ENCODE data around the gene LPIN3. TPM values are rescaled to one million over a fixed set of nuclear protein-coding genes. Genes with fewer than 3 reads are reported as not detected.

The LPIN3 gene
- total and polyA plus RNA-seq, 2 donors, result 1.6 to 11.0 TPM

- Histone ChIP-seq H3K9me3 (ENCODE audit: control insufficient read depth in 2 of 2, insufficient read depth in 1 of 2, low read length in 1 of 2) (no peaks in the 10 kb centered on the region), H3K27me3 (ENCODE audit: control insufficient read depth in 2 of 2, insufficient read depth in 1 of 2, low read length in 1 of 2) (peaks cover 29 to 31% of the 10 kb centered on the region in 2 donors), H3K4me1 (ENCODE audit: control insufficient read depth in 2 of 2, insufficient read depth in 2 of 2, low read length in 2 of 2) (no peaks in the 10 kb centered on the region), H3K36me3 (ENCODE audit: control insufficient read depth in 2 of 2, insufficient read depth in 2 of 2, low read length in 1 of 2) (no peaks in the 10 kb centered on the region), H3K27ac (ENCODE audit: low read depth in 1 of 2, low read length in 1 of 2) (no peak overlapping the region), H3K4me3 (ENCODE audit: low read length in 2 of 2) (no peak overlapping the region)
- DNase-seq (ENCODE audit: low read depth in 6 of 9, low spot score in 9 of 9), result no peak
- WGBS, result 92% methylated on average over 45 of the region's 45 CpGs
Measured at GRCh38 chr20:41361757-41362747, 21.4 kb downstream of the LPIN3 start.

GRCh38 chr20:41362748-41363140, 22.1 kb downstream of the LPIN3 start:
- no peaks in the 10 kb centered on the region for H3K4me1 ChIP-seq (ENCODE audit: control insufficient read depth in 2 of 2, insufficient read depth in 2 of 2, low read length in 2 of 2)
- no peak overlapping the region for H3K4me3 ChIP-seq (ENCODE audit: low read length in 2 of 2)
- H3K27ac ChIP-seq (ENCODE audit: low read depth in 1 of 2, low read length in 1 of 2), result no peak overlapping the region
- H3K36me3 ChIP-seq (ENCODE audit: control insufficient read depth in 2 of 2, insufficient read depth in 2 of 2, low read length in 1 of 2), result no peaks in the 10 kb centered on the region
- no peaks in the 10 kb centered on the region for H3K9me3 ChIP-seq (ENCODE audit: control insufficient read depth in 2 of 2, insufficient read depth in 1 of 2, low read length in 1 of 2)
- 94% methylated on average over 5 of the region's 5 CpGs for WGBS
- no peak for DNase-seq (ENCODE audit: low read depth in 6 of 9, low spot score in 9 of 9)
- H3K27me3 ChIP-seq (ENCODE audit: control insufficient read depth in 2 of 2, insufficient read depth in 1 of 2, low read length in 1 of 2), result peaks cover 35 to 38% of the 10 kb centered on the region in 2 donors

GRCh38 chr20:41363601-41364000, 23.0 kb downstream of the LPIN3 start:
- H3K27me3 ChIP-seq (ENCODE audit: control insufficient read depth in 2 of 2, insufficient read depth in 1 of 2, low read length in 1 of 2), result peaks cover 38 to 43% of the 10 kb centered on the region in 2 donors
- no peak for DNase-seq (ENCODE audit: low read depth in 6 of 9, low spot score in 9 of 9)
- H3K4me1 ChIP-seq (ENCODE audit: control insufficient read depth in 2 of 2, insufficient read depth in 2 of 2, low read length in 2 of 2), result no peaks in the 10 kb centered on the region
- H3K9me3 ChIP-seq (ENCODE audit: control insufficient read depth in 2 of 2, insufficient read depth in 1 of 2, low read length in 1 of 2), result no peaks in the 10 kb centered on the region
- H3K4me3 ChIP-seq (ENCODE audit: low read length in 2 of 2), result no peak overlapping the region
- H3K27ac ChIP-seq (ENCODE audit: low read depth in 1 of 2, low read length in 1 of 2), result no peak overlapping the region
- H3K36me3 ChIP-seq (ENCODE audit: control insufficient read depth in 2 of 2, insufficient read depth in 2 of 2, low read length in 1 of 2), result no peaks in the 10 kb centered on the region
- WGBS, result 97% methylated on average over 7 of the region's 7 CpGs

GRCh38 chr20:41364236-41364855, 23.7 kb downstream of the LPIN3 start:
- Histone ChIP-seq H3K9me3 (ENCODE audit: control insufficient read depth in 2 of 2, insufficient read depth in 1 of 2, low read length in 1 of 2) (no peaks in the 10 kb centered on the region), H3K4me1 (ENCODE audit: control insufficient read depth in 2 of 2, insufficient read depth in 2 of 2, low read length in 2 of 2) (no peaks in the 10 kb centered on the region), H3K36me3 (ENCODE audit: control insufficient read depth in 2 of 2, insufficient read depth in 2 of 2, low read length in 1 of 2) (no peaks in the 10 kb centered on the region), H3K27me3 (ENCODE audit: control insufficient read depth in 2 of 2, insufficient read depth in 1 of 2, low read length in 1 of 2) (peaks cover 38 to 49% of the 10 kb centered on the region in 2 donors), H3K27ac (ENCODE audit: low read depth in 1 of 2, low read length in 1 of 2) (no peak overlapping the region), H3K4me3 (ENCODE audit: low read length in 2 of 2) (no peak overlapping the region)
- DNase-seq (ENCODE audit: low read depth in 6 of 9, low spot score in 9 of 9), result no peak
- whole genome bisulfite sequencing, result 85% methylated on average over 13 of the region's 13 CpGs

- peaks cover 38 to 53% of the 10 kb centered on the region in 2 donors for H3K27me3 ChIP-seq (ENCODE audit: control insufficient read depth in 2 of 2, insufficient read depth in 1 of 2, low read length in 1 of 2)
- H3K4me3 ChIP-seq (ENCODE audit: low read length in 2 of 2), result no peak overlapping the region
- H3K9me3 ChIP-seq (ENCODE audit: control insufficient read depth in 2 of 2, insufficient read depth in 1 of 2, low read length in 1 of 2), result no peaks in the 10 kb centered on the region
- 86% methylated on average over 19 of the region's 19 CpGs for WGBS
- H3K27ac ChIP-seq (ENCODE audit: low read depth in 1 of 2, low read length in 1 of 2), result no peak overlapping the region
- no peaks in the 10 kb centered on the region for H3K4me1 ChIP-seq (ENCODE audit: control insufficient read depth in 2 of 2, insufficient read depth in 2 of 2, low read length in 2 of 2)
- no peaks in the 10 kb centered on the region for H3K36me3 ChIP-seq (ENCODE audit: control insufficient read depth in 2 of 2, insufficient read depth in 2 of 2, low read length in 1 of 2)
- no peak for DNase-seq (ENCODE audit: low read depth in 6 of 9, low spot score in 9 of 9)
Measured at GRCh38 chr20:41364967-41365765, 24.5 kb downstream of the LPIN3 start.

GRCh38 chr20:41365777-41366545, 25.3 kb downstream of the LPIN3 start:
- 7% methylated on average over 76 of the region's 76 CpGs for WGBS
- Histone ChIP-seq H3K36me3 (ENCODE audit: control insufficient read depth in 2 of 2, insufficient read depth in 2 of 2, low read length in 1 of 2) (no peaks in the 10 kb centered on the region), H3K27ac (ENCODE audit: low read depth in 1 of 2, low read length in 1 of 2) (no peak overlapping the region), H3K4me3 (ENCODE audit: low read length in 2 of 2) (peak overlapping the region in 1 of 2 donors; percentile 20), H3K4me1 (ENCODE audit: control insufficient read depth in 2 of 2, insufficient read depth in 2 of 2, low read length in 2 of 2) (no peaks in the 10 kb centered on the region), H3K27me3 (ENCODE audit: control insufficient read depth in 2 of 2, insufficient read depth in 1 of 2, low read length in 1 of 2) (peaks cover 38 to 53% of the 10 kb centered on the region in 2 donors), H3K9me3 (ENCODE audit: control insufficient read depth in 2 of 2, insufficient read depth in 1 of 2, low read length in 1 of 2) (no peaks in the 10 kb centered on the region)
- no peak for DNase-seq (ENCODE audit: low read depth in 6 of 9, low spot score in 9 of 9)

GRCh38 chr20:41366546-41367392, 26.1 kb downstream of the LPIN3 start, which contains the start of gene EMILIN3:
TSS of gene EMILIN3 (minus strand) at chr20:41366818. CDS start at chr20:41366634, 184 bp downstream.
- no peak for DNase-seq (ENCODE audit: low read depth in 6 of 9, low spot score in 9 of 9)
- Histone ChIP-seq H3K27me3 (ENCODE audit: control insufficient read depth in 2 of 2, insufficient read depth in 1 of 2, low read length in 1 of 2) (peaks cover 38 to 55% of the 10 kb centered on the region in 2 donors), H3K9me3 (ENCODE audit: control insufficient read depth in 2 of 2, insufficient read depth in 1 of 2, low read length in 1 of 2) (peaks cover 0 to 7% of the 10 kb centered on the region in 2 donors), H3K27ac (ENCODE audit: low read depth in 1 of 2, low read length in 1 of 2) (no peak within 1 kb of the TSS), H3K4me1 (ENCODE audit: control insufficient read depth in 2 of 2, insufficient read depth in 2 of 2, low read length in 2 of 2) (no peaks in the 10 kb centered on the region), H3K4me3 (ENCODE audit: low read length in 2 of 2) (peak within 1 kb of the TSS in 1 of 2 donors; percentile 20), H3K36me3 (ENCODE audit: control insufficient read depth in 2 of 2, insufficient read depth in 2 of 2, low read length in 1 of 2) (no peaks in the 10 kb centered on the region)
- WGBS, result 6% methylated on average over 93 of the region's 93 CpGs

- Histone ChIP-seq H3K4me3 (ENCODE audit: low read length in 2 of 2) (no peak overlapping the region), H3K4me1 (ENCODE audit: control insufficient read depth in 2 of 2, insufficient read depth in 2 of 2, low read length in 2 of 2) (no peaks in the 10 kb centered on the region), H3K27ac (ENCODE audit: low read depth in 1 of 2, low read length in 1 of 2) (no peak overlapping the region), H3K27me3 (ENCODE audit: control insufficient read depth in 2 of 2, insufficient read depth in 1 of 2, low read length in 1 of 2) (peaks cover 38 to 55% of the 10 kb centered on the region in 2 donors), H3K9me3 (ENCODE audit: control insufficient read depth in 2 of 2, insufficient read depth in 1 of 2, low read length in 1 of 2) (peaks cover 1 to 13% of the 10 kb centered on the region in 2 donors), H3K36me3 (ENCODE audit: control insufficient read depth in 2 of 2, insufficient read depth in 2 of 2, low read length in 1 of 2) (no peaks in the 10 kb centered on the region)
- WGBS, result 51% methylated on average over 13 of the region's 13 CpGs
- DNase-seq (ENCODE audit: low read depth in 6 of 9, low spot score in 9 of 9), result no peak
Measured at GRCh38 chr20:41367393-41367695, 26.7 kb downstream of the LPIN3 start.
